ENCODE measurements around the gene MUL1.

DNA sequence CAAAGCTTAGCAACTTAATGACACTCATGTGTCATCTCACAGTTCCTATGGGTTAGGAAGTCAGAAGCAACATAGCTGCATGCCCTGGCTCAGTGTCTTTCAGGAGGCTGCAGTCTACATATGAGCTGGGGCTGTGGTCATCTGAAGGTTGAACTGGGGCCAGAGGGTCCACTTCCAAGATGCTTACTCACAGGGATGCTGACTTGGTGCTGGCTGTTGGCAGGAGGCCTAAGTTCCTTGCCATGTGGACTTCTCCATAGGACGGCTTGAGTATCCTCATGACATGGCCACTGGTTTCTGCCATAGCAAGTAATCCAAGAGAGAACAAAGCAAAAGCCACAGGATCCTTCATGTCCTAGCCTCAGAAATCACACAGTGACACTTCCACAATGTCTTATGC, 32.3 kb upstream of the MUL1 start:
- TF ChIP-seq, protein P1, sequence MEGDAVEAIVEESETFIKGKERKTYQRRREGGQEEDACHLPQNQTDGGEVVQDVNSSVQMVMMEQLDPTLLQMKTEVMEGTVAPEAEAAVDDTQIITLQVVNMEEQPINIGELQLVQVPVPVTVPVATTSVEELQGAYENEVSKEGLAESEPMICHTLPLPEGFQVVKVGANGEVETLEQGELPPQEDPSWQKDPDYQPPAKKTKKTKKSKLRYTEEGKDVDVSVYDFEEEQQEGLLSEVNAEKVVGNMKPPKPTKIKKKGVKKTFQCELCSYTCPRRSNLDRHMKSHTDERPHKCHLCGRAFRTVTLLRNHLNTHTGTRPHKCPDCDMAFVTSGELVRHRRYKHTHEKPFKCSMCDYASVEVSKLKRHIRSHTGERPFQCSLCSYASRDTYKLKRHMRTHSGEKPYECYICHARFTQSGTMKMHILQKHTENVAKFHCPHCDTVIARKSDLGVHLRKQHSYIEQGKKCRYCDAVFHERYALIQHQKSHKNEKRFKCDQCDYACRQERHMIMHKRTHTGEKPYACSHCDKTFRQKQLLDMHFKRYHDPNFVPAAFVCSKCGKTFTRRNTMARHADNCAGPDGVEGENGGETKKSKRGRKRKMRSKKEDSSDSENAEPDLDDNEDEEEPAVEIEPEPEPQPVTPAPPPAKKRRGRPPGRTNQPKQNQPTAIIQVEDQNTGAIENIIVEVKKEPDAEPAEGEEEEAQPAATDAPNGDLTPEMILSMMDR (IDR thresholded peaks at IDR 0.05; ENCODE audit: insufficient read depth, low read length, poor library complexity, severe bottlenecking) = no peak
- no peak for TF ChIP-seq EZH2phosphoT487 (conservative IDR thresholded peaks at IDR 0.05; ENCODE audit: low read length)
